Measurements from ENCODE around the gene MRTFA.

DNA sequence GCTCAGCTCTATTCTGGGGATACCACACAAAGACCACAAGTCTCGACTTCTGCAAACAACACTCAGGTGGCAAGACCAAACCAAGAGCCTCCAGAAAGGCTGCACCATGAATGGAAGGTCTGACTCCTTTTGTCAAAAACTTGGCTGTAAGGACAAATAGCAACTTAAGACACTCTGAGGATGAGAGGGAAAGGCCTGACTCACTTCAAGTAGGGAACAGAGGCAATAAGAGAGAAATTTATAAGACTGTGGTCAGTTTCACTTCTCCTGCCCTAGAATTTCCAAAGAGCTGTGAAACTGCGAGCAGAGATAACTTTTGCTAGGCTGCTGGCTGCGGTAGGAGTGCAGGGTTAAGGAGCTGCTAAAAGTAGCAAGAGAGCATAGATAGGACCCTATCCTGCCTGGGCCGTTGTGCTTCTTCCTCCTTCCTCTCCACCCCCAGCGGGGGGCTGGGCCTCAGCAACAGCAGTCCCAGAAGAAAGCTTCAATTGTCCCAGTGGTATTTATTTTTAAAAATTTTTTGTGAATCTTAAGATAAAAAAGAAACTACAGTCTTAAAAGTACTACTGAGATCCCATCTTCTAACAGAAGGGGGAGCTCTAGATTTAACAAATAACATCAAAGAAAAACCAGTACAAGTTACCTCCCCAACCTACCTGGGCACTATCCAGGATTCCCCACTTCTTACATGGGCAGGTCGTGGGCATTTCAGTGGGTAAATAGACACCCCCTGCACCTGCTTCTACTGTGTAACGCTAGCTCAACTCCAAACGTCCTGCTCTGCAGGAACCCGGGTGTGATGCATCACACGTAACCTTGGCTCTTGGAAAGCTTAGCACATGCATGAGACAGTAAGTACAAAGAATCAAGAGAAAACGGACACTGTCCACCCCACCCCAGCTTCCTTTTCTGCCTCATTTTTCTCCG is 199.8 kb downstream of the MRTFA start:
- TF ChIP-seq POLR2A (IDR thresholded peaks at IDR 0.05; ENCODE audit: low read depth, low read length) (no peak), POLR2AphosphoS5 (IDR thresholded peaks at IDR 0.05; ENCODE audit: low read depth, low read length) (no peak), TAF1 (IDR thresholded peaks at IDR 0.05; ENCODE audit: low read depth, low read length) (no peak), POU2F2 (IDR thresholded peaks at IDR 0.05; ENCODE audit: low read depth, low read length) (no peak), PAX5 (IDR thresholded peaks at IDR 0.05; ENCODE audit: insufficient read depth, low read length, severe bottlenecking) (no peak)
